HEK293 (cell line): ENCODE data around the gene SLC38A6.

ENCODE experiments used
- CTCF ChIA-PET: fragments of 350-600 bp; formaldehyde crosslinking; extraction: SDS; loops from one replicate; lab custom pipeline; 2021; ENCODE audit warnings: antibody characterized with exemption; lab: Yijun Ruan, JAX
- POLR2A ChIA-PET: fragments of 300-600 bp; formaldehyde crosslinking; extraction: SDS; loops from one replicate; lab custom pipeline; 2020; ENCODE audit warnings: antibody characterized with exemption, inconsistent platforms; lab: Yijun Ruan, JAX
- H3K27ac ChIP-seq: fragments of 200-500 bp; sonication (Bioruptor generic); 2 replicates; pipeline ENCODE4 v1.5.1; 2014; ENCODE audit warnings: low read depth, low read length, control low read depth, inconsistent platforms; ENCODE audit errors: extremely low read depth
- H3K36me3 ChIP-seq, 2 experiments: fragments of 200-500 bp in 1 of 2; sonication (Bioruptor generic) in 1 of 2; 1 replicate in 1 of 2; 2 replicates in 1 of 2; pipeline ENCODE4 v1.5.1; 2014 to 2017; ENCODE audit warnings: inconsistent platforms in 2 of 2, low read length in 2 of 2; ENCODE audit not compliant: control insufficient read depth in 2 of 2, insufficient read depth in 1 of 2
- H3K4me1 ChIP-seq: fragments of 200-500 bp; sonication (Bioruptor generic); 2 replicates; pipeline ENCODE4 v1.5.1; 2014; ENCODE audit warnings: mild to moderate bottlenecking, low read length, inconsistent platforms; ENCODE audit not compliant: control insufficient read depth, insufficient read depth
- H3K4me3 ChIP-seq: 2 replicates; pipeline ENCODE4 v1.5.1; 2011; ENCODE audit warnings: low read depth, mild to moderate bottlenecking, control low read depth, low read length, moderate library complexity
- H3K9me3 ChIP-seq: fragments of 200-500 bp; sonication (Bioruptor generic); 2 replicates; pipeline ENCODE4 v1.5.1; 2014; ENCODE audit warnings: low read depth, low read length, inconsistent platforms; ENCODE audit not compliant: control insufficient read depth, insufficient read depth
- CTCF ChIP-seq: fragments of 450-650 bp; formaldehyde crosslinking; IDR thresholded peaks from 2 replicates; pipeline ENCODE4 v1.5.1; 2016; ENCODE audit warnings: missing biosample characterization, missing genetic modification characterization
- HOXA7 ChIP-seq: sonication (generic); formaldehyde crosslinking; IDR thresholded peaks from 2 replicates; pipeline ENCODE4 v1.8.1; 2022; ENCODE audit warnings: missing genetic modification reagents, borderline replicate concordance
- KLF10 ChIP-seq: fragments of 450-650 bp; IDR thresholded peaks from 2 replicates; pipeline ENCODE4 v1.5.1; 2018; ENCODE audit warnings: missing biosample characterization, mild to moderate bottlenecking, missing genetic modification characterization
- PRDM2 ChIP-seq: fragments of 450-650 bp; formaldehyde crosslinking; IDR thresholded peaks from 2 replicates; pipeline ENCODE4 v1.5.1; 2016; ENCODE audit warnings: missing biosample characterization, missing genetic modification characterization, borderline replicate concordance
- SALL2 ChIP-seq: fragments of 450-650 bp; formaldehyde crosslinking; IDR thresholded peaks from 2 replicates; pipeline ENCODE4 v1.5.0; 2017; ENCODE audit warnings: missing biosample characterization, mild to moderate bottlenecking, missing genetic modification characterization, borderline replicate concordance
- ZBTB10 ChIP-seq: fragments of 450-650 bp; formaldehyde crosslinking; IDR thresholded peaks from 2 replicates; pipeline ENCODE4 v1.5.1; 2016; ENCODE audit warnings: missing biosample characterization, missing genetic modification characterization
- ZNF133 ChIP-seq: fragments of 450-650 bp; formaldehyde crosslinking; IDR thresholded peaks from 2 replicates; pipeline ENCODE4 v1.5.1; 2016; ENCODE audit warnings: missing biosample characterization, missing genetic modification characterization
- ZNF391 ChIP-seq: fragments of 450-650 bp; formaldehyde crosslinking; IDR thresholded peaks from 2 replicates; pipeline ENCODE4 v1.5.1; 2016; ENCODE audit warnings: low read depth, missing biosample characterization, missing genetic modification characterization, borderline replicate concordance
- ZNF514 ChIP-seq: fragments of 450-650 bp; formaldehyde crosslinking; IDR thresholded peaks from 2 replicates; pipeline ENCODE4 v1.5.1; 2016; ENCODE audit warnings: missing biosample characterization, missing genetic modification characterization
- ZNF560 ChIP-seq: fragments of 450-650 bp; formaldehyde crosslinking; IDR thresholded peaks from 2 replicates; pipeline ENCODE4 v1.5.1; 2017; ENCODE audit warnings: missing biosample characterization, missing genetic modification characterization, borderline replicate concordance
- ZNF623 ChIP-seq: fragments of 450-650 bp; formaldehyde crosslinking; IDR thresholded peaks from 2 replicates; pipeline ENCODE4 v1.5.1; 2016; ENCODE audit warnings: missing biosample characterization, missing genetic modification characterization
- TF ChIP-seq, protein P1 (sequence below): fragments of 450-650 bp; formaldehyde crosslinking; IDR thresholded peaks from 2 replicates; pipeline ENCODE4 v1.5.1; 2016; ENCODE audit warnings: missing biosample characterization, missing genetic modification characterization

SLC38A6 gene

DNA sequence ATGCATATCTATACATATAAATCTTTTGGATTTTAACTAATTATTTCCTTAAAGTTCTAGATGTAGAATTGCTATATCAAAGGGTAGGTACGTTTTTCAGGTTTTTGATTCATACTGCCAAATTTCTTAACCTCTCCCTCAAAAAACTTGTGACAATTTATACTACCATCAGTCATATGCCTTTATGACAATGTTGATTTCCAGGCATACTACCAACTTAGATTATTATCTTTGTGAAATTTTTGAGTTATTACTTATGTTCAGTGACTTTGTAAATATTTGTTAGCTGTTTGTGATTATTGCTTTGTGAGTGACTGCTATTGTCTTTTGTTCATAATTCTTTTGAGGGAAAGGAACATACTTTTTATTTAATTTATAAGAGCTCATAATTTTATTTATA lies 107.0 kb downstream of the SLC38A6 start:
- TF ChIP-seq KLF10 (tag by site-specific recombination), result no peak
- no peak for TF ChIP-seq CTCF (tag by site-specific recombination)
- TF ChIP-seq, protein P1, sequence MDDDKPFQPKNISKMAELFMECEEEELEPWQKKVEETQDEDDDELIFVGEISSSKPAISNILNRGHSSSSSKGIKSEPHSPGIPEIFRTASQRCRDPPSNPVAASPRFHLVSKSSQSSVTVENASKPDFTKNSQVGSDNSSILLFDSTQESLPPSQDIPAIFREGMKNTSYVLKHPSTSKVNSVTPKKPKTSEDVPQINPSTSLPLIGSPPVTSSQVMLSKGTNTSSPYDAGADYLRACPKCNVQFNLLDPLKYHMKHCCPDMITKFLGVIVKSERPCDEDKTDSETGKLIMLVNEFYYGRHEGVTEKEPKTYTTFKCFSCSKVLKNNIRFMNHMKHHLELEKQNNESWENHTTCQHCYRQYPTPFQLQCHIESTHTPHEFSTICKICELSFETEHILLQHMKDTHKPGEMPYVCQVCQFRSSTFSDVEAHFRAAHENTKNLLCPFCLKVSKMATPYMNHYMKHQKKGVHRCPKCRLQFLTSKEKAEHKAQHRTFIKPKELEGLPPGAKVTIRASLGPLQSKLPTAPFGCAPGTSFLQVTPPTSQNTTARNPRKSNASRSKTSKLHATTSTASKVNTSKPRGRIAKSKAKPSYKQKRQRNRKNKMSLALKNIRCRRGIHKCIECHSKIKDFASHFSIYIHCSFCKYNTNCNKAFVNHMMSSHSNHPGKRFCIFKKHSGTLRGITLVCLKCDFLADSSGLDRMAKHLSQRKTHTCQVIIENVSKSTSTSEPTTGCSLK (tag by site-specific recombination), result no peak
- no peak for TF ChIP-seq ZNF623 (tag by site-specific recombination)
- no peak for TF ChIP-seq ZNF391 (tag by site-specific recombination)
- TF ChIP-seq ZNF133 (tag by site-specific recombination), result no peak
- TF ChIP-seq SALL2 (tag by site-specific recombination), result no peak
- no peak for TF ChIP-seq HOXA7 (CRISPR knock-in tag)
- TF ChIP-seq ZNF560, result no peak
- no peak for TF ChIP-seq ZNF514 (tag by site-specific recombination)
- no peak for TF ChIP-seq PRDM2 (tag by site-specific recombination)
- TF ChIP-seq ZBTB10 (tag by site-specific recombination), result no peak
- CTCF ChIA-PET, result interaction anchor here (1.0 kb wide), 1 partner anchor 10 kb away, joined by 3 read pairs; no protein-coding TSS in a partner anchor
- Histone ChIP-seq H3K9me3 (no peaks in the 10 kb centered on the region; the same call in 1 of the 2 replicates), H3K27ac (no peak overlapping the region), H3K4me1 (no peaks in the 10 kb centered on the region), H3K36me3 (peaks cover 0 to 5% of the 10 kb centered on the region in 2 experiments; a peak in 1 of 3 replicates), H3K4me3 (no peak overlapping the region)
- POLR2A ChIA-PET, result no interaction called here
